T47D (cell line): ENCODE measurements around the gene RASSF8.

ENCODE experiments used
- DNase-seq, 2 experiments: peaks; one replicate each; pipeline versions ENCODE4 v3.0.0 to v3.0.0-alpha.2; 2011 to 2012; ENCODE audit warnings: low read depth in 1 of 2, low spot score in 1 of 2
- JUND ChIP-seq: IDR thresholded peaks from 2 replicates; pipeline ENCODE4 v1.6.1; 2012; ENCODE audit warnings: low read depth
- in situ Hi-C: cut with HindIII; loops from 2 replicates; pipeline ENCODE4 v1.10.0; 2016; ENCODE audit warnings: low sequenced_read_pairs, low pct_unique_long_range_greater_than_20kb

RASSF8 gene

DNA sequence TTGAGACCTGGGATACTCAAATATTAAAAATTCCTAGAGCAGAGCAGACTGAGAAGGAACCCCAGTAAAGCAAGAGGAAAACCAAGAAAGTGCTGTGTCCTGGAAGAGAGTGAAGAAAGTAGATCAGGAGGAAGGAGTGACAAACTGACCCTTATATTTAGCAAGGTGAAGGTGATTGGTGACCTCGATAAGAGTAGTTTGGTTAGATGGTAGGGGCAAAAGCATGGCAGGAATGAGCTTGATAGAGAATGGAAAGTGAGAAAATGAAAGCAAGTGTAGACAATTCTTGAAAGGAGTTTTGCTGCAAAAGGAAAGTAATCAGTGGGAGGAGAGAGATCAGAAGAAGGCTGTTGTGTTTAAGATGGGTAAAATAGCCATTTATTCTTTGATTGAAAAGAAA lies 51.1 kb downstream of the RASSF8 start:
- TF ChIP-seq JUND = no peak
- DNase-seq = no peak
- in situ Hi-C loops = no loop called here

GRCh38 chr12:26010293-26010821 lies 51.9 kb downstream of the RASSF8 start:
- in situ Hi-C loops = no loop called here
- TF ChIP-seq JUND = no peak
- DNase-seq = no peak

- DNase-seq = no peak
- in situ Hi-C loops = no loop called here
- TF ChIP-seq JUND = no peak
Measured at GRCh38 chr12:26011099-26011498, 52.6 kb downstream of the RASSF8 start.

- in situ Hi-C loops = no loop called here
- no peak for TF ChIP-seq JUND
- no peak for DNase-seq
Measured at GRCh38 chr12:26014085-26014484, 55.6 kb downstream of the RASSF8 start.

DNA sequence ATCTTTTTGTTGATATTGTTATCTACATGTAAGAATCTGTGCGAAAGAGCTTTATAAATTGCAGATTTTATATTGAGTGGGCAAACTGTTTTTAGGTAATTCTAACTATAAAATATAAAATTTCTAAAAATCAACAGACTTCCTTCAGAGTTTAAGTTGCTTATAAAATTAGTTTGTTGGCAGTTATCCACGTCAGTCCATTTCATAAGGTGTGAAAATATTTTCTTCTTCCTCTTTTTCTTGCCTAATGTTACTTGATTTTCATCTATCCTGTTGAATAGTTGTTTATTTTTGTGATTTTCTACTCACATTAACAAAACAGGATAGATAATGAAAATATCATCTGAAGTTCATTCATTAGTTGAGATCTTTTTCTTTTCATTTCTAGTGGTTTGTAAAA lies 58.0 kb downstream of the RASSF8 start:
- no peak for DNase-seq
- in situ Hi-C loops = no loop called here
- TF ChIP-seq JUND = no peak

DNA sequence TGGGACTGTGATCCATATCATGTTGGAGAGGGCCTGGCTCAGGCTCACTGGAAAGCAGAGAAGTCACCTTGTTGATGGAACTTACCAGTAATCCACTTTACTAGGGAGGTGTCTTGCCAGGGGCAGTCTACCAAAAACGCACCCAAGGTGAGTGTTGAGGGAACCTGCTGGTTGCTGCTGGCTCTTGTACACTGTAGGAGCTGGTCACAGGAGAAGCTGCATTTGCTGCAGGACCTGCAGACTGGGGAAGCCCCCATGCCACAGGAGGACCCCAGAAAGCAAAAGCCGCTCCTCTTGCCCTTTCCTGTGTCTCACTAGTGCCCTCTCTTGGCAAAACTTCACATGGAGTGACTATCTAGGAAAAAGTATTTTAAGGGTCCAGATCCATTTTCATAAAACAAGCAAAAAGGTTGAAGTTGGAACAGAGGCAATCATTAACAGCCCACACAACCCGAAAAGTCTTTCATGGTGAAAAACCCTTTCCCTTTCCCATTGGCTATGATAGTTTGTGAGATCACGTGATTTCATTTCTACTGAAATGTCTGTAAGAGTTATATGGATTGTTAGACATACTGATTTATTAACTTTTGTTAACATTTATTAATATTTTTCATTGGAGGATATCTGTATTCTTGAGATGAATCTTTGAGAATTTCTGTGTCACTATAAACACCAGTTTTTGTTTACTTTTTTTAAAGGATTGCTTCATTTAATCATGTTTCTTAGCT lies 59.2 kb downstream of the RASSF8 start:
- TF ChIP-seq JUND = no peak
- in situ Hi-C loops = no loop called here
- DNase-seq = peak in 1 of 2 experiments; percentile 57

DNA sequence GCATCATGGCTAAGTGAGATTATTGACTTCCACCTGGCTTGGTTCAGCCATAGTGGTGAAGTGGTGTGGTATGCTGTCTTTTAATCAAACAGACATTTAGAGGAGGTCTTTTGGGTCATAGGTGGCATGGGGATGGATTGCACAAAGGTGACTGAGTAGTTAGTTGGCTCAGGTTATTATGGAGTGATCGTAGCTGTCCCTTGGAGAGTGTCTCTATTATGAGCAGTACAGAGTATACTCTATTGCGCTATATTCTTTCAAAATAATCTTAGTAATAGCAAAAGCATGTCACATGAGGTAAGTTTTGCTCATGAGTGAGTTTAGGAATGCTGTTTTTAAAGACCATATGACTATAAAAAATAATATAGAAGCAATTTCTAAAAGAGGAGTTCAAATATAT lies 60.4 kb downstream of the RASSF8 start:
- DNase-seq = no peak
- in situ Hi-C loops = no loop called here
- no peak for TF ChIP-seq JUND

DNA sequence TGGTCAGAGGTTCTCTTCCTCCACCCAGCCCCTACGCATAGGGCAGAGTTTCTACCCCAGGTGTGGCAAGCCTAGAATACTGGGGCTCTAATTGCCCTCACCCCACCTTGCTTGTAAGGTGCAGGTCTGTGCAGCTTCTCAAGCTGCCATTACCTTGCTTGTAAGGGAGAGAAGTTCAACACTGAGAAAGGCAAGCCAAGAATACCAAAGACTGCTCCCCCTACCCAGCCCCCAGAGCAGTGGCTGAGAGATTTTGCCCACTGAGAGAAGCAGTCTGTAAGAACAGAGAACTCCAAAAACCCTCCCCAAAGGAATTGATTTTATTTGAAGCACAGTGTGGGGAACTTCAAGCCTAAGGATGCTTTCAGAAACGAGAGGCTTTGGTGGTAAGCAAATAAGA lies 63.1 kb downstream of the RASSF8 start:
- no peak for DNase-seq
- in situ Hi-C loops = no loop called here
- TF ChIP-seq JUND = no peak

DNA sequence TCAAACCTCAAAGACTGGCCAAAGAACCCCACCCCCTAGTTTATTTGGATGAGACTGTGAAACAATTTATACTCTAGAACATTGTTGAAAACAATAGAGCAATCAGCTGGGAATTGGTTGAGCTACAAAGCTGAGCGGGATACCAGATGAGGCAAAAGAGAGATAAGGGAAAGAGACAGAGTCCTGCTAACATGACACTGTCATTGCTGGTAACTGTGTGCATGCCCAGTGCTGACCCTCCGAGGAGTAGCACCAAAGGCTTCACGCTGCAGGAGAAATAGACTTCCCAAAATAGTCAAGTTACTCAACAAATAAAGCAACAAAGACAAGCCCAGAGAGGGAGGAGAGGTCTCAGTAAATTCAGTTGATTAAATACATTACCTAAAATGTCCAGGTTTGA lies 63.6 kb downstream of the RASSF8 start:
- no peak for DNase-seq
- no peak for TF ChIP-seq JUND
- in situ Hi-C loops = no loop called here

DNA sequence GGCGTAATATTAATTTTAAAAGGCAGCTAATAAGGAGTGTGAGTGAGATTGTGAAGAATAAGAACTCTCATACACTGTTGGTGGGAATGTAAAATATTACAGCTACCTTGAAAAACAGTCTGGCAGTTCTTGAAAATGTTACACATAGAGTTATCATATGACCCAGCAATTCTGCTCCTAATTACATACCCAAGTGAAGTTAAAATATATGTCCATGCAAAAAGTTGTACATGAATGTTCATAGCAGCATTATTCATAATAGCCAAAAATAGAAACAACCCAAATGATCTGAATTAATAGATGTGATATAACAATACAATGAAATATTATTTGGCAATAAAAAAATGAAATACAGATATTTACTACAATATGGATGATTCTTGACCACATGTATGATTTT lies 68.2 kb downstream of the RASSF8 start:
- in situ Hi-C loops = no loop called here
- DNase-seq = no peak
- no peak for TF ChIP-seq JUND

DNA sequence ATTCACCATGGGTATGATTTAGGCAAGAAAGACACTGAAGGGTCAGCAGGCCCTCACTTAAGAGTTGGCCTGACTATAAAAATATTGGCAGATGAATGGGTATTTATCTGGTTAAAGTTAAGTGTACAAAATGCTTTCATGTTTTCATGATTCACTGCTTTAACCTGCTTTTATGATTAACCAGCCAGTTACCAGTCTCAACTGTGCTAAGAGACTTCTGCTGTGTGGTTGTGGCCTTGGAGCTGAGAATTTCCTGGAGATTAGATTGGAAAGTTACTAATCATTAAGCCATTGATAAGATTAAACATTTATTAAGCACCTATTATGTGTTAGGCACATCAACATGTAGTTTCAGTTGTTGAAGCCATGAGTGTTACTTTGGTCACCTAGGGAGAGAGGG lies 68.9 kb downstream of the RASSF8 start:
- in situ Hi-C loops = no loop called here
- DNase-seq = no peak

GRCh38 chr12:26028953-26029735 lies 70.7 kb downstream of the RASSF8 start:
- in situ Hi-C loops = no loop called here
- TF ChIP-seq JUND = no peak
- peak; percentile 48 to 55 for DNase-seq

More for the DNA sequence above, 68.9 kb downstream of the RASSF8 start:
- no peak for TF ChIP-seq JUND

DNA sequence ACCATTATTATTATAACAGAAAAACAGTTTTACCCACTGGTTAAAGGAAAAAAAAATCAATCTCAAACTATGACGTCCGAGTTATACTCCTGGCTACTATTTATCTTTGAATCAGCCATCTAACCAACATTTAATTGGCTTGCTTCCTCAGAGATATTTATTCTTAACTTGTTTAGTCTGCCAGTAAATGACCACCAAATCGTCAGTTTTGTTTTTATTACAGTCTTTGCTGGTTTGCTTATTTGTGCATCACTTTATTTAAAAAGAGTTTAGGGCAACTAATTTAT lies 71.2 kb downstream of the RASSF8 start:
- in situ Hi-C loops = no loop called here
- no peak for TF ChIP-seq JUND

GRCh38 chr12:26030371-26030770 lies 71.9 kb downstream of the RASSF8 start:
- TF ChIP-seq JUND = no peak
- no peak for DNase-seq
- in situ Hi-C loops = no loop called here

More for the DNA sequence above, 71.2 kb downstream of the RASSF8 start:
- DNase-seq = no peak
